Measurements from ENCODE around the gene NDUFS8.

Gene NDUFS8

GRCh38 chr11:68003846-68004550, 26.5 kb upstream of the NDUFS8 start, which contains the start of gene UNC93B1:
TSS of gene UNC93B1 (minus strand) at chr11:68004097. CDS start at chr11:68004043, 54 bp downstream.
- peak; percentile 85 for DNase-seq (ENCODE audit: low read depth)

- DNase-seq (ENCODE audit: low read depth), result no peak
Observed at GRCh38 chr11:68004551-68005335, 25.7 kb upstream of the NDUFS8 start.

DNA sequence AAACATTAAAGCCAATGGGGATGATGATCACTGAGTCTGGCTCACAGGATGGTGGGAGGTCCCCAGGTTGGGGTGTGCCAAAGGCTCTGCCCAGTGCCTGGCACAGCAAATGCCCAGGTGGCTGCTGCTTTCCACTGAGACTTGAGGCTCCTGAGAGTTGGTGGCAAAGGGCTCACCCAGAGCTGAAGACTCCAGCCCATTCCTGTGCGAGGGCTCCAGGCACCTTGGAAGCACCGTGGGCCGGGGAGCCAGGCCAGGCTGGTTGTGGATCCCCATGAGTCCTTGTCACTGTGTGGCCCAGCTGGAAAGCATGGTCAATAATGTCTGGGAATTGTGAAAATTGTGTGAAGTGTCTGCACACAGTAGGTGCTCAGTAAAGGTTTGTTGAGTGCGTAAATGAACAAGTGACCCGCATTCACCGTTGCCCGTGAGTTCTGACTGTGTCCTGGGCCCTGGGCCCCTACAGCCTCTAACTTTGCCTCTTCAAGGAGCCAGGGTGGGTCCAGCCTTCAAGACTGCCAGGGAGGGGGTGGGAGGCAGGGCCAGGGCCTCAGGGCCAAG, 23.8 kb upstream of the NDUFS8 start:
- DNase-seq (ENCODE audit: low read depth), result no peak

GRCh38 chr11:68007498-68008380, 22.7 kb upstream of the NDUFS8 start:
- no peak for DNase-seq (ENCODE audit: low read depth)

GRCh38 chr11:68008381-68009337, 21.8 kb upstream of the NDUFS8 start:
- no peak for DNase-seq (ENCODE audit: low read depth)

GRCh38 chr11:68009391-68010089, 20.9 kb upstream of the NDUFS8 start:
- no peak for DNase-seq (ENCODE audit: low read depth)

DNA sequence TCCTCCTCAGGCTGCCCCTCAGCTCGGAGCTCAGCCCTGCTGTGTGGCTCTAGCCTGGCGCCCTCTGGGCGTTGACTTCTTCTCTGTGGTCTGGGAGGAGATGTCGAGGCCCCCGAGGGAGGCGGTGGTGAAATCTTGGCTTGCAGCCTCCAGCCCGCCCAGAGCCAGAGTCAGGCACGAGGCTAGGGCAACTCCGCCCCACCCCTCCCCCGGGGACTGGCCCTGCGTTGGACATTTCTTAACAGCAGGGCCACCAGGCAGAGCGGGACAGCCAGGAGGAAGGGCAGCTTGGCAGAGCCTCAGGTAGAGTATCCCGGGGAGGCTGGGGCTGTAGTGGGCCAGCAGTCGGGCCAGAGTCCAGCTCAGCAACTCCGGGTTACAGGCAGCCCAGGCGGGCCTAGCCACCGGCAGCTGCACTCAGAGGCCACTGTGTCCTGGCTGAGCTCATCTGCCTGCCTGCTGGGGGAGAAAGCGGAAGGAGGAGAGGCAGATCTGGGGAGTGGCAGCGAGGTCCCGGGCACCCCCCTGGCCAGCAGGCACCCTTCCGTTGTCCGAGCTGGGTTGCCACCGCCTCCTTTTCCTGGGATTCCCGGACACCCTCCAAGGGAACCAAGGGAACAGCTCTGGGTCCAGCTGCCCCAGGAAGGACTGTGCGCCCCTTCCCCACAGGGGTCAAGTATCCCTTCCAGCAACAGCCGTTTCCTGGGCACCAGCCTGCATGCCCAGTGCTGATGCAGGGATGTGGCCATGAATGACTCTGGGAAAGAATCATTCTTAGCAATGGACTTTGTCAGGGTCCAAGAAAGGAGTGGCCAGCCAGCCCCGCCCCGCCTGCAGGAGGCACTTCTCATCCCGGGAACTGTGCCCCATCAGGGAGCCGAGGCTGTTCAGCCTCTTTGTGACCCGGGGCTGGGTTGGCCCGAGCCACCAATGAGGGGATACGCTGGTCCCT, 20.1 kb upstream of the NDUFS8 start, which contains the start of gene ALDH3B1:
Gene ALDH3B1, plus strand, starts transcription at position 238 of the 952 bp plus-strand sequence. CDS start 4,971 bp downstream, outside the sequence.
- no peak for DNase-seq (ENCODE audit: low read depth)

DNA sequence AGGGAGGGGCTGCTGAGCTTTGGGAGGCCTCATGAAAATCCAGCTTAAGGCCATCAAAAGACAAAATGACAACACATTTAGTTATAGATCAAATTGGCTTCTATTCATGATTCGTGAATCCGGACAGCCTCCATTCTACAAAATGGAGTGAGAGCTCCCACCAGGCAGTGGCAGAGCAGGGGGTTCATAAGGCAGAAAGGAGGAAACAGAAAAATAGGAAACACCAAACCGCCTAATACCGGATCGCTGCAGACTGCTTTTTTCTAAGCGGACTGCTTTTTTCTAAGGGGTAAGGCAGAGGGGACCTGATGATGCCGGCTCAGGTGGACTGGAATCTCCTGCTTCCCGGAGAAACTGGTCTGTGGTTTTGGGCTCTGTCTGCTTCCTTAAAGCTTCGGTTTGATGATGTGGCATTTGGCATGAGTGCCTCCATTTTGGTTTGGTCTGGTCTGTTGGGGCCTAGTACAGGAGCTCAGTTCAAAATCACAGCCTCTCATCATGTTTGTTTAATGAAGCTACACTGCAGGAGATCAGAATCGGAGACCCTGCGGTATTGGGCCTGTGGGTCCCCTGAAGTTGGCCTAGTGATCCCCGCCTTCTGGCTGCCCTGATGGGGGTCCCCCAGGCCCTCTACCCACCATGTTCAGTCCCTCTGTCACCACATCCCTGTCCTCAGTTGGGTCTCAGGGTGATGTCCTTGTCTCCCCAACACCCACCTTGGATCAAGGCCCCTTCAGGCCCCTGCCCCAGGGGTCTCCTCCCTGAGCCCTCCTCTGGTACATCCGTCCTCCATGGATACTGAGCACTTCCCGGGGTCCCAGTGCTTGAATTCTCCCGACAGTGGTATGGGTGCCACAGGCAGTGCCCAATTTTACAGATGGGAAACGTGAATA, 19.2 kb upstream of the NDUFS8 start:
- DNase-seq (ENCODE audit: low read depth), result no peak

- DNase-seq (ENCODE audit: low read depth), result no peak
Observed at GRCh38 chr11:68012044-68012842, 18.2 kb upstream of the NDUFS8 start.

GRCh38 chr11:68012843-68013610, 17.5 kb upstream of the NDUFS8 start:
- no peak for DNase-seq (ENCODE audit: low read depth)

DNA sequence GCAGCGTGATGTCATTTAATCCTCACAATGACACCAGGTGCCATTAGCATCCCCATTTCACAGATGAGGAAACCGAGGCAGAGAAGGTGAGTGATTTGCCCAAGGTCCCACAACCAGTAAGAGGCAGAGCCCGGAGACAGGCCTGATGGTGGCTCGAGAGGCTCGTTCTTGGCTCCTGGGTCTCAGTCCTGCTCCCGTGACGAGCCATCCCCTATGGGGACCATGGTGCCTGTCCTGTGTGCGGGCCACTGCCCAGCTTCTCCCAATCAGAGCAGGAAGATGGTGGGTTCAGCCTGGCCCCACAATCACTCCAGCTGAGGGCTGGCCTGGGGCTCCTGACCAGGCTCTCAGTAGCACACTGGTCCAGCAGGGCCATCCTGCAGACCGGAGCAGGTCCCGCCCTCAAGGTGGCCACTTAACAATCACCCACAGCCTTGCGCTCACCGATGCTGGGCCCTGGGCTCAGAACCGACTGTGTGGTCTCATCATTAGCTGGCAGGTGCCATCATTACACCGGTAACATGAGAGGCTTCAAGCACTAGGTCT, 16.8 kb upstream of the NDUFS8 start:
- no peak for DNase-seq (ENCODE audit: low read depth)

- no peak for DNase-seq (ENCODE audit: low read depth)
Observed at GRCh38 chr11:68014157-68014946, 16.1 kb upstream of the NDUFS8 start.

GRCh38 chr11:68014947-68015447, 15.5 kb upstream of the NDUFS8 start:
- DNase-seq (ENCODE audit: low read depth), result no peak

- DNase-seq (ENCODE audit: low read depth), result no peak
Observed at GRCh38 chr11:68015467-68015866, 15.0 kb upstream of the NDUFS8 start.
